GM18951 (cell line): ENCODE data around the gene HS3ST3B1.

Experiments
- POLR2A ChIP-seq: IDR thresholded peaks from 4 replicates; pipeline ENCODE4 v1.6.1; 2011; ENCODE audit warnings: mild to moderate bottlenecking; ENCODE audit not compliant: insufficient read length, insufficient read depth; ENCODE audit errors: extremely low read depth
- in situ Hi-C: fragments of 300-500 bp; cut with MboI; formaldehyde crosslinking; loops from one replicate; pipeline ENCODE4 v1.12.0; 2022; ENCODE audit warnings: low sequenced_read_pairs, mixed read lengths, inconsistent platforms; ENCODE audit not compliant: unreplicated experiment

HS3ST3B1 gene

GRCh38 chr17:14361470-14361869 is 60.6 kb downstream of the HS3ST3B1 start:
- TF ChIP-seq POLR2A, result no peak
- in situ Hi-C loops, result no loop called here

- TF ChIP-seq POLR2A, result no peak
- in situ Hi-C loops, result no loop called here
Observed at GRCh38 chr17:14361945-14362508, 61.1 kb downstream of the HS3ST3B1 start.

- TF ChIP-seq POLR2A, result no peak
- in situ Hi-C loops, result no loop called here
Observed at GRCh38 chr17:14366199-14366598, 65.3 kb downstream of the HS3ST3B1 start.

- in situ Hi-C loops, result no loop called here
- TF ChIP-seq POLR2A, result no peak
Observed at GRCh38 chr17:14372461-14372860, 71.6 kb downstream of the HS3ST3B1 start.

- in situ Hi-C loops, result no loop called here
- no peak for TF ChIP-seq POLR2A
Observed at GRCh38 chr17:14372905-14373613, 72.2 kb downstream of the HS3ST3B1 start.

GRCh38 chr17:14373614-14374259 is 72.9 kb downstream of the HS3ST3B1 start:
- no peak for TF ChIP-seq POLR2A
- in situ Hi-C loops, result no loop called here

GRCh38 chr17:14374268-14374667 is 73.4 kb downstream of the HS3ST3B1 start:
- no peak for TF ChIP-seq POLR2A
- in situ Hi-C loops, result no loop called here

- no peak for TF ChIP-seq POLR2A
- in situ Hi-C loops, result no loop called here
Observed at GRCh38 chr17:14376666-14377065, 75.8 kb downstream of the HS3ST3B1 start.

- no peak for TF ChIP-seq POLR2A
- in situ Hi-C loops, result no loop called here
Observed at GRCh38 chr17:14381606-14382005, 80.7 kb downstream of the HS3ST3B1 start.

- no peak for TF ChIP-seq POLR2A
- in situ Hi-C loops, result no loop called here
Observed at GRCh38 chr17:14387036-14387435, 86.2 kb downstream of the HS3ST3B1 start.

- in situ Hi-C loops, result no loop called here
- TF ChIP-seq POLR2A, result no peak
Observed at GRCh38 chr17:14389681-14390080, 88.8 kb downstream of the HS3ST3B1 start.

- no peak for TF ChIP-seq POLR2A
- in situ Hi-C loops, result no loop called here
Observed at GRCh38 chr17:14393723-14394122, 92.8 kb downstream of the HS3ST3B1 start.

- in situ Hi-C loops, result no loop called here
- TF ChIP-seq POLR2A, result no peak
Observed at GRCh38 chr17:14395255-14395654, 94.4 kb downstream of the HS3ST3B1 start.

- no peak for TF ChIP-seq POLR2A
- in situ Hi-C loops, result no loop called here
Observed at GRCh38 chr17:14396547-14396946, 95.7 kb downstream of the HS3ST3B1 start.
